ENCODE data around the gene MAP2K5.

MAP2K5 gene

GRCh38 chr15:67765701-67766100 lies 223.2 kb downstream of the MAP2K5 start:
- DNase-seq, result no peak

DNA sequence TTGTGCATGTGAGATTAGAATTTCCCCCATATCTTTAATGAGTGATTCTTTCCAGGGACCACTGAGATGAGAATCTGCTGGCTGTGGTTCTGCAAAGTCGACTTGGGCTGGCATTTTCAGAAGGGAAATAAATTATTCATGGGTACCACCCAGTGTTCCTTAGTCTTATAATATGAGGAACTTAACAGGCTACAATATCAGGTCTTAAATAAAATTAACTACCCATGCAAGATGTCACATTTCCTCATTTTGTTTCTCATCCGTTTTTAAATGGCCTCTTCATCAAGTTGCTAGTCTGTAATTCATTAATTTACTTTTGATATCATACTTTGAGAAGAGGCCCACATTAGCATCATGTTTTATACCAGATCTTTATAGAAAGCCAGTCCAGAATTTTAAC lies 224.5 kb downstream of the MAP2K5 start:
- DNase-seq, result no peak

DNA sequence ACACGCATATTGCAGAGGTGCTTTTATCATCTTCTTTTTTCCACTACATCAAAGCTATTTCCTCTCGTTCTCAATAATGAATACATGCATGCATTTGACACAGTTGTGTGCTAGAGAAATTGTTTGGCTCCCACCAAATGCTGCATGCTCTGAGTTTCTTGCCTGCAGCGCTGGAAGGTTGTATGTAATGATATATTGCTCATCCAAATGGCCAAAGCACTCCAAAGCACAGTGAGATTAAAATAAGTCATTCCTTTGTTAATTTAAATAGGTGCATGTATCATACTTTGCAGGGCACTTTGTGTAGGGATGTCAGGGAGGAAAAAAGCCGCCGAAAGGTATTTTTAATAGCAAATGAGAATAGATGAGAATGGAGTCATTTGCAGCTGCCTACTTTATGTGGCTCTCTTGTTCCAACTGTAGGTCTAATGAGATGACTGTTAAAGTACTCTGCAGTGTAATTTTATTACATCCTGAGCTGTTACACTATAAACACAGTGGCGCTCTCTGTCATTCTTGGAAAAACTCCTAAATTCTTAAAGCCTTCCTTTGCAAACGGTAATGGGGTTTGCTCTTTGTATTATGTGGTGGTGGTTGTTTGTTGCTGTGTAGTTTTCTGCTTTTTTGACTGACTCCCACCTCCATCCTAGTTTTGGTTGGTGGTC lies 225.9 kb downstream of the MAP2K5 start:
- DNase-seq, result no peak

DNA sequence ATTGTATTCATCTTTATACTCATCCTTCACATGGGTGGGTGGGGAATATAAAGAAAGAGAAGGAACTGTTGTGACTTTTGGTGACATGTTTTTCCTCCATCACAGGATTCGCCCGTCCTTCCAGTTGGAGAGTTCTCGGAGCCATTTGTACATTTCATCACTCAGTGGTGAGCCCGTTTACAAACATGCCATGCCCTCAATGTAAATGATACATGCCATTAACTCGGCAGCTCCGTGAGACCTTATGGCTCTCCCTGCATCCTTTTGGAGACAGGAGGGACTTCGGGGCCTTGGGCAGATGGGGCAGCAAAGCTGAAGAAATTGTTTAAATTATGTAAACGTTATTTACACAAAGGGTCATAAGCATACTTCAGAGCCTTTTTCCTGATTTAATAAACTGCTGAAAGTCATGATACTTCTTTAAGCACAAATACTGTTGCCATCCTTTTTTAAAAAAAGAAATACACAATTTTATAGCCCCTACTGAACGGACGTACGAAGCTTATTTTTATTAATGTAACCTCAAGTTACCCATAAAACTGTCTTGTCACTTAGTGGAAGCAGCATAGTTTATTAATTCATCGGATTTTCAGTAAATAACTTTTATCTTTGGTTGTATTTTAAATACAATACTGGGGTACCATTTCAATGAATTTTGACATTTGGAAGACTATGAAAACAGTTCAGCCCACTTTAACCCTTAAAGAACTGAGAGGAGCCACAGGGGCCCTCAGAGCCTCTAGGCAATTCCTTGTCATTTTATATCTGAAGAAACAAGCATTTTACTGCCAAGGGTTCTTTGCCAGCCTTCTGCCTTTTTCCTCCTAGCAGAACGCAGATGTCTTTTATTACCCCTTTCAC lies 227.2 kb downstream of the MAP2K5 start:
- DNase-seq, result no peak

- DNase-seq, result no peak
Measured at GRCh38 chr15:67770358-67770628, 227.8 kb downstream of the MAP2K5 start.

- no peak for DNase-seq
Measured at GRCh38 chr15:67771189-67771800, 228.8 kb downstream of the MAP2K5 start.

DNA sequence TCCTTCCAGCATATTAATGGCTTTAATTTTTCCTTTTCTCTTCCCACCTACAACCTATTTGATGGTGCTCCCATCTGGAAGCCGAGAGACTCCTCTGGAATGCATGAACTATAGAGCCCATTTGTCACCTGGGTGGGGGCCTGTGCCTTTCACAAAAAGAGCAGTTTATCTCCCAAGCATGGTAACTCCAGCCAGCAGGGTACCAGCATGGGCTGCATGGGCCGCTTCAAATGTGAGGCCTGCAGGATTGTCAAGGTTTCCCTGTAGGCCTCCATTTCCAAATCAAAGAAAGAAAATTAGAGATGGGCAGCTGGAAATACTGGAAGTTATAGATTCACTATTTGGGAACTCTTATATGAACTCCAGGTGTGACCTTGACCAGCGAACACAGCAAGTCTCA lies 232.1 kb downstream of the MAP2K5 start:
- no peak for DNase-seq

- no peak for DNase-seq
Measured at GRCh38 chr15:67775250-67775649, 232.7 kb downstream of the MAP2K5 start.

- no peak for DNase-seq
Measured at GRCh38 chr15:67775998-67776397, 233.5 kb downstream of the MAP2K5 start.

GRCh38 chr15:67776600-67776999 lies 234.1 kb downstream of the MAP2K5 start:
- no peak for DNase-seq

GRCh38 chr15:67777071-67777470 lies 234.6 kb downstream of the MAP2K5 start:
- no peak for DNase-seq

DNA sequence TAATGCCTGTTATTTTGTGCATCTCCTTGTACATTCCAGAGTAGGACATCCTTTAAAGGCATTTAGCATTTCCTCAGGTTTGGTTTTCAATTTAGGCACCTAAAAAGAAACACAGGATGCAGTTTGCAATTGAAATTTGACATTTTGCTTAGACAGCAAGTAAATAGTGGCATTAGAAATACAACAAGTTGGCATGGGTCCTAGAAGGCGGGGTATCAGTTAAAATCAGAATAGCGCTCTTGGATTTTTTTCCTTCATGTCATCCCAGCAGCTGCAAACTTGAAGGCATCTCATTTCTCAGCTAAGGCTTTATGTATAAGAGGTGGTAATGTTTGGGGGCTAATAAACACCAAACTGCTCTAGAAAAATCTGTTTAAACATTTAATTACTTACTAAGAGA lies 235.3 kb downstream of the MAP2K5 start:
- no peak for DNase-seq

DNA sequence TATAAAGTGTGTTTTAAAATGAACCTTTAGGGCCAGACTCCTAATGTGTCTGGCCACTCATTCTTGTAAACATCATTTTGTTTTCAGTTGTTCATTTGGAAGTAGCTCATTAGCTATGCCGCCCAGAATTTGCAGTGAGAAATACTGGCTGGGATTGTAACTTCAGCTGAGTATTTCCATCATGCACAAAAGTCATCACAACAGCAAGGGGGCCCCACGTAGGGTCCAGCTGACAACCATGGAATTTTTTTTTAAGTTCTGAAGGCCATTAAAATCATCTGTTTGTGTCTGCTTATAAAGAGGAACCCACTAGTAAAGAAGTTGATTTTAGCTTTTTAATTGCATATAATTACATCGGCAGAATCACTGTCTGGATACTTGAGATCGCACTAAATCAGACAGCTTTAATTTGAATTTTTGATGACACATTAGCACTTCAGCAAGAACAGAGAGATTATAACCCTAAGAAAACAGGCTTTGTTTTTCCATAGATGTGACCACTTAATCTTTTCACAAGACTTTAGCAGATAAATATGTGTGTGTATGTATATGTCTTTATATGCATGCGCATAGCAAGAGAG lies 236.6 kb downstream of the MAP2K5 start:
- DNase-seq, result no peak

DNA sequence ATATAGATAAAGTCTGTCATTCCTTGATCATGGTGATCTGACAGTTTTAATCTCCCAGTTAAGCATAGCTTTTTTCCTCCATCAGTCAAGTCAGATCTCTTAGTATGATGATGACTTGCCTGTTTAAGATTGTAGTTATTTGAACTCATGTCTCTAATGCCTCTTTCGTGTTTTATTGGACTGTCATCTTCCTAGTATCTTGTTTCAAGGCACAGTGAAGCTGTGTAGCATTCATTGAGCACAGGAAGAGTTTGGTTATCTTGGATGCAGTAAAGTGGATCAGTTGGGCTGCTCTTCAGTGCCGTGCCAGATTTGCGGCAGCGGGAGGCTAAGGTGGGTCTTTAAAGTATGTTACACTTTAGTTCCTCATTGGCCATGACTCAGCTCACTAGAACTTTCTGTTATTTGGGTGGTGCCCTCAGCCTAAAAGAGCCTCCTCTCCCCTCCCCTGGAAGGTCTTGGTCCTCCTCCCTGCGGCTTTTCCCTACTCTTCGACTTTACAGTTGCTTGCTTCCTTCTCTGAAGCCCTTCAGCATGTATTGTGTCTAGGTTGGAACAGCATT lies 237.1 kb downstream of the MAP2K5 start:
- no peak for DNase-seq

- no peak for DNase-seq
Measured at GRCh38 chr15:67781061-67781460, 238.6 kb downstream of the MAP2K5 start.

- no peak for DNase-seq
Measured at GRCh38 chr15:67781907-67782690, 239.6 kb downstream of the MAP2K5 start.

DNA sequence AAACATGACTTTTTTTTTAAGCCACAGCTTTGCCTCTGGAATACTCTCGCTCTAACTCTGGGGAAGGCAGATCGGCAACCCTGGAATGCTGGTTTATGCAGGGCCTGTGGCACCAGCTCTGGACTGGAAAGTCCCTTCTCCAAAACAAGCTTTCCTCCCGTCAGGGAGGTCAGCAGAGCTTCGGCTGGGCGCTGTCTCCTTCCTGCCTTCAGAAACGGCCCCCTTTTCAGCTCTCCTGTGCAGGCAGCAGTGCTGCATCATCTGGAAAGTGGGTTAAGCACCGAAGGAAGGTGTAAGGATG lies 240.1 kb downstream of the MAP2K5 start:
- no peak for DNase-seq

- peak; percentile 39 for DNase-seq
Measured at GRCh38 chr15:67783303-67783702, 240.8 kb downstream of the MAP2K5 start.

DNA sequence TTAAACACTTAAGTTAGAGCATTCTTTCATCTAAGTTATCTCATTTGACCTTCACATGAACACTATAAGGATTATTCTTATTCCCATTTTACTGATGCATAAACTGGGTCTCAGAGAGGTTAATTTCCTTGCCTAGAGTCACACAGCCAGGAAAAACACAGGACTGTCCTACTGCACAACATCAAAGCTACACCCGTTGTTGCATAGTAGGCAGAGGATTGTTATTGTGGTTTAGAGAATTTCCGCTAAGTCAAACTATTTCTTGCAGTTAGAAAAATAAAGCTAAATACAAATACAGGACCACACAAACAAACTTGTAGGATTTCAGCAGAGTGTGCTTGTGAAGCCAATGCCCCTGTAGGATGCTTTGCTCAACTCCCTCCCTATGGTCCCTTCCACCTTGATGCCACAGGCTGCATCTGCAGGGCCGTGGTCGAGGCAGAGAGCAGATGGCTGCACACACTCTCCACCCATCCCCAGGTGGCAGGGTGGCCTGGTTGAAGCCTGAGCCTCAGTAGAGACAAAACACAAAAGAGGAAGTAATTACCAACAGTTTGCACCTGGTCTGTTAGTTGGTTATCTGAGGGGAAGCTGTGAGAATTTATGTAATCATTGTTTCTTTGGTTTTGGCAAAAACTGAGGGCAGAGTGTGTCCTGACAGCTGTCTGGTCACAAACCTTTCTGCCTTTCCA lies 241.7 kb downstream of the MAP2K5 start:
- no peak for DNase-seq

- DNase-seq, result no peak
Measured at GRCh38 chr15:67784856-67785430, 242.4 kb downstream of the MAP2K5 start.

DNA sequence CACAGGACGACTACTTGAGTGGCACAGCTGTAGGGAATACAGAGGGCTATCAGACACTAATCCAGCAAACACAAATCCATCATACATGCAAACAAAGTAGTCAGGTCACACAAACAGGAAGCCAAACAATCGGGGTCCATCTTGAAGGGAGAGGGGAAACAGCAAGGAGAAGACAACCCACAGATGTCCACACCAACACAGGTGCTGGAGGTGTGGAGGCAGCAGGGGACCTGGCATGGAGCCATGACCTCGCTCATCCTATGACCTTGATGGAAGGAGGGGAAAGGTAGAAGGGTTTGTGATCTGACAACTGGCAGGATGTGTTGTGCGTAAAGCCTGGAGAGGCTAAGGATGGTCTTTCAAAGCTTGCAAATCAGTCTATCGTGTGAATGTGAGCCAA lies 242.9 kb downstream of the MAP2K5 start:
- DNase-seq, result no peak

- DNase-seq, result no peak
Measured at GRCh38 chr15:67786646-67787045, 244.1 kb downstream of the MAP2K5 start.
